ENCODE measurements around the gene KLHL9.

The KLHL9 gene

DNA sequence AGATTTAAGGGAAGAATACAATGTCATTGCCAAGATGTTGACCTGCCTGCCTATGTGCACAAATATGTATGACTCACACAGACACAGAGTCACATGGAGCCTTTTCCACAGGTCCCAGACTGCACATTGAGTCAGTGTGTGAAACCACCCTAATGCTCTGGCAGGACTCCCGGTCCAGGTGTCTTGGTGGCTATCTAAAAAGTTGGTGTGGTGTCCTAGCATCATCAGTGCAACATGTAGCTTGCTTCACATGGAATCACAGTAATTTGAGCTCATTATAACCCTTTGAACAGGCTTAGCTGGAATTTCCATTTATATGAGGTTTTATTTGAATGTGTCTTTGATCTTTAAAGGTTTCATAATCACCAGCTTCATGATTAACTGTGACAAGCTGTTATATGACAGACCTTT is 40.8 kb downstream of the KLHL9 start:
- no peak for TF ChIP-seq CTCF (IDR thresholded peaks at IDR 0.05; ENCODE audit: extremely low read depth, missing control alignments)
- no peak for DNase-seq (ENCODE audit: low spot score)

DNA sequence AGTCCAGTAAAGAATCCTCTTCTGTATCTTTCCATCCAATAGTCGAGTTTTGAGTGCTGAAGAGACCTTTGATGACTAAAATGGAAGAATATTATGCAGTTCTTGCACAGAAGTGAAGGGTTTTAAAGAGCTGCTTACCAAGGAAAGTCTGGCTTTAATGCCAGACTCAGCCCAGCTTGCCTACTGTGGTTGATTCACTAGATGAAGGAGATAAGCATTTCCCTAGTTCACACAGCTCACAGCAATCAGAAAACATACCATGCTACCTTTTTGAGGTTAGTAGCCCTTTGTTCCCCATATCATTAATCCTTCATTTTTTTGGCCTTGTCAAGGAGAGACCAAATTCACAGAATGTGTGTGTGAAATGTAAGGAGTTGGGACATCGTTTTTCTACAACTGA is 45.4 kb downstream of the KLHL9 start:
- no peak for DNase-seq (ENCODE audit: low spot score)
- no peak for TF ChIP-seq CTCF (IDR thresholded peaks at IDR 0.05; ENCODE audit: extremely low read depth, missing control alignments)

DNA sequence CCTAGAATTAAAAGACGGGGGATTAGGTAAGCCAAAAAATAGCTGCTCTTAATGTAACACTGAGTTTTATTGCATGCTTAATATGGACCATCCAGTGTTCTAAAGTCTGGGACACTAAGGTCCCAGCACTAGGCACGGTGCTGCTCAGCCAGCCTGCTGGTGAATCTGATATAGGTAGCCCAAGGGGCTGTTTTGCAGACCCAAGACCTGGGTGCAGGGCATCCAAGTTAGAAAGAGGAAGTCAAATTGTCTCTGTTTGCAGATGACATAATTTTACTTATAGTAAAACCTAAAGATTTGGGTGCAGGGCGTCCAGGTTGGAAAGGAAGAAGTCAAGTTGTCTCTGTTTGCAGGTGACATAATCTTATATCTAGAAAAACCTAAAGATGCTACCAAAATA is 47.9 kb downstream of the KLHL9 start:
- no peak for DNase-seq (ENCODE audit: low spot score)
- TF ChIP-seq CTCF (IDR thresholded peaks at IDR 0.05; ENCODE audit: extremely low read depth, missing control alignments), result no peak

DNA sequence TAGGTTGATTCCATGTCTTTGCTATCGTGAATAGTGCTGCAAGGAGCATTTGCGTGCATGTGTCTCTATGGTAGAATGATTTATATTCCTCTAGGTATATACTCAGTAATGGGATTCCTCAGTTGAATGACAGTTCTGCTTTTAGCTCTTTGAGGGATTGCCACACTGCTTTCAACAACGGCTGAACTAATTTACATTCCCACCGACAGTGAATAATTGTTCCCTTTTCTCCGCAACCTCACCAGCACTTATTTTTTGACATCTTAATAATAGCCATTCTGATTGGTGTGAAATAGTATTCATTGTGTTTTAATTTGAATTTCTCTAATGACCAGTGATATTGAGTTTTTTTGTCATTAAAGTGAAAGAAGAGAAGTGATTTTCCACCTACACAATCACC is 48.5 kb downstream of the KLHL9 start:
- no peak for DNase-seq (ENCODE audit: low spot score)
- TF ChIP-seq CTCF (IDR thresholded peaks at IDR 0.05; ENCODE audit: extremely low read depth, missing control alignments), result no peak

- TF ChIP-seq CTCF (IDR thresholded peaks at IDR 0.05; ENCODE audit: extremely low read depth, missing control alignments), result no peak
- no peak for DNase-seq (ENCODE audit: low spot score)
These were observed 49.1 kb downstream of the KLHL9 start for GRCh38 chr9:21286099-21286498.

GRCh38 chr9:21281275-21281674 is 53.9 kb downstream of the KLHL9 start:
- DNase-seq (ENCODE audit: low spot score), result no peak
- no peak for TF ChIP-seq CTCF (IDR thresholded peaks at IDR 0.05; ENCODE audit: extremely low read depth, missing control alignments)
